ENCODE measurements around the gene TIGD2.

DNA sequence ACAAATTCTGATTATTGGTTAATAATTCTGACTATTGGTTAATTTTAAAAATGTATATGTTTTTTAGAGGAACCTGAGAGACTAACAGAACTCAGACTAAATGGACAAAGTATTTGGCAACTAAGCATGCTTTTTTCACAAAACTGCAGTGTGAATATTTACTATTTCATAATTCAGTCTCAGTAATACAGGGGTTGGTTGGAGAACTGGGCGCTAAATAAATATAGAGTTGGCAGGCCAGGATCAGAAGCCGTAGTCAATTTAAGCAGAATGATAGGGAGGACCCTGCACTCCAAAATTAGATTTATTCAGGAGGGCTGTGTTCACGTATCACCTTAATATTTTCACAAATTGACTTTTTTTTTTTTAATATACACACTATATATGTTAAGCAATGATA, 5.8 kb downstream of the TIGD2 start:
- TF ChIP-seq, protein P1, sequence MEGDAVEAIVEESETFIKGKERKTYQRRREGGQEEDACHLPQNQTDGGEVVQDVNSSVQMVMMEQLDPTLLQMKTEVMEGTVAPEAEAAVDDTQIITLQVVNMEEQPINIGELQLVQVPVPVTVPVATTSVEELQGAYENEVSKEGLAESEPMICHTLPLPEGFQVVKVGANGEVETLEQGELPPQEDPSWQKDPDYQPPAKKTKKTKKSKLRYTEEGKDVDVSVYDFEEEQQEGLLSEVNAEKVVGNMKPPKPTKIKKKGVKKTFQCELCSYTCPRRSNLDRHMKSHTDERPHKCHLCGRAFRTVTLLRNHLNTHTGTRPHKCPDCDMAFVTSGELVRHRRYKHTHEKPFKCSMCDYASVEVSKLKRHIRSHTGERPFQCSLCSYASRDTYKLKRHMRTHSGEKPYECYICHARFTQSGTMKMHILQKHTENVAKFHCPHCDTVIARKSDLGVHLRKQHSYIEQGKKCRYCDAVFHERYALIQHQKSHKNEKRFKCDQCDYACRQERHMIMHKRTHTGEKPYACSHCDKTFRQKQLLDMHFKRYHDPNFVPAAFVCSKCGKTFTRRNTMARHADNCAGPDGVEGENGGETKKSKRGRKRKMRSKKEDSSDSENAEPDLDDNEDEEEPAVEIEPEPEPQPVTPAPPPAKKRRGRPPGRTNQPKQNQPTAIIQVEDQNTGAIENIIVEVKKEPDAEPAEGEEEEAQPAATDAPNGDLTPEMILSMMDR (IDR thresholded peaks at IDR 0.05): no peak
- TF ChIP-seq POLR2AphosphoS5 (IDR thresholded peaks at IDR 0.05; ENCODE audit: low read depth, low read length) (no peak), SIN3A (IDR thresholded peaks at IDR 0.05; ENCODE audit: borderline replicate concordance, insufficient read depth, low read depth, low read length) (no peak)
- TF ChIP-seq, protein P2, sequence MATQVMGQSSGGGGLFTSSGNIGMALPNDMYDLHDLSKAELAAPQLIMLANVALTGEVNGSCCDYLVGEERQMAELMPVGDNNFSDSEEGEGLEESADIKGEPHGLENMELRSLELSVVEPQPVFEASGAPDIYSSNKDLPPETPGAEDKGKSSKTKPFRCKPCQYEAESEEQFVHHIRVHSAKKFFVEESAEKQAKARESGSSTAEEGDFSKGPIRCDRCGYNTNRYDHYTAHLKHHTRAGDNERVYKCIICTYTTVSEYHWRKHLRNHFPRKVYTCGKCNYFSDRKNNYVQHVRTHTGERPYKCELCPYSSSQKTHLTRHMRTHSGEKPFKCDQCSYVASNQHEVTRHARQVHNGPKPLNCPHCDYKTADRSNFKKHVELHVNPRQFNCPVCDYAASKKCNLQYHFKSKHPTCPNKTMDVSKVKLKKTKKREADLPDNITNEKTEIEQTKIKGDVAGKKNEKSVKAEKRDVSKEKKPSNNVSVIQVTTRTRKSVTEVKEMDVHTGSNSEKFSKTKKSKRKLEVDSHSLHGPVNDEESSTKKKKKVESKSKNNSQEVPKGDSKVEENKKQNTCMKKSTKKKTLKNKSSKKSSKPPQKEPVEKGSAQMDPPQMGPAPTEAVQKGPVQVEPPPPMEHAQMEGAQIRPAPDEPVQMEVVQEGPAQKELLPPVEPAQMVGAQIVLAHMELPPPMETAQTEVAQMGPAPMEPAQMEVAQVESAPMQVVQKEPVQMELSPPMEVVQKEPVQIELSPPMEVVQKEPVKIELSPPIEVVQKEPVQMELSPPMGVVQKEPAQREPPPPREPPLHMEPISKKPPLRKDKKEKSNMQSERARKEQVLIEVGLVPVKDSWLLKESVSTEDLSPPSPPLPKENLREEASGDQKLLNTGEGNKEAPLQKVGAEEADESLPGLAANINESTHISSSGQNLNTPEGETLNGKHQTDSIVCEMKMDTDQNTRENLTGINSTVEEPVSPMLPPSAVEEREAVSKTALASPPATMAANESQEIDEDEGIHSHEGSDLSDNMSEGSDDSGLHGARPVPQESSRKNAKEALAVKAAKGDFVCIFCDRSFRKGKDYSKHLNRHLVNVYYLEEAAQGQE (IDR thresholded peaks at IDR 0.05; ENCODE audit: insufficient read depth in 1 of 2, low read depth in 2 of 2, low read length in 1 of 2): no peak
